Measurements from ENCODE around the gene ENO2. TPM values are rescaled to one million over a fixed set of nuclear protein-coding genes. Genes with fewer than 3 reads are reported as not detected.

ENO2 gene
- total RNA-seq, 2 donors from 2014 or later = 264 to 314 TPM

DNA sequence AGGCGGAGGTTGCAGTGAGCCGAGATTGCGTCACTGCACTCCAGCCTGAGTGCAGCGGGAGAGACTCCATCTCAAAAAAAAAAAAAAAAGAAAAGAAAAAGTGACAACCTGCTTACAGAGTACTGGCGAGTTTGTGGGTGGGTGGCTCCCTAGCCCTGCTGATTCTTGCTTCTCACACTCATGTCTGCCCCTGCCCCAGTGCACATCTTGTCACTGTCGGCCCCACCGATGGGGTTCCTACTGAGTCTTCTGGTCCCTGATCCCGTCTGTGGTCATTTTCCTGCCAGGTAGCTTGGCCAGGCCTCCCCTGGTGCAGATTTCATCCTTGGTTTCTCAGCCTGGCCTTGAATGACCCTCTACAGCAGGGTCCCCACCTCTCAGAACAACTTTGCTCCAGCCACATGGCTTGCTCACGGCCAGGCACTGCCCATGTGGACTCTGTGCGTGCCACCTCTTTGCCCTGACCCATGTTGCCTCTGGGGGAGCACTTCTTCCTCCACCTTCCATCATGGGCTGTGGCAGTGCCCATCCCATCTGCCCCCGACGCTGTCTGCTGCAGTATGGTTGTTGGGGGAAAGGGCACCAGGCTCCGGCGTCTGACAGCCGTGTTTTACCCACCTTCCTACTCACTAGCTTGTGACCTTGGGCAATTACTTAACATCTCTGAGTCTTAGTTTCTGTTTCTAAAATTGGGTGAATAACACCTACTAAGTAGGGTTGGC is 34.7 kb downstream of the ENO2 start:
- Mint-ChIP-seq H3K9me3 (no peaks in the 10 kb centered on the region), H3K27ac (peak overlapping the region; percentile 80 to 99), H3K36me3 (peaks cover 45 to 72% of the 10 kb centered on the region in 2 donors)
- DNase-seq (ENCODE audit: low spot score in 2 of 2) (no peak), ATAC-seq (no peak)

DNA sequence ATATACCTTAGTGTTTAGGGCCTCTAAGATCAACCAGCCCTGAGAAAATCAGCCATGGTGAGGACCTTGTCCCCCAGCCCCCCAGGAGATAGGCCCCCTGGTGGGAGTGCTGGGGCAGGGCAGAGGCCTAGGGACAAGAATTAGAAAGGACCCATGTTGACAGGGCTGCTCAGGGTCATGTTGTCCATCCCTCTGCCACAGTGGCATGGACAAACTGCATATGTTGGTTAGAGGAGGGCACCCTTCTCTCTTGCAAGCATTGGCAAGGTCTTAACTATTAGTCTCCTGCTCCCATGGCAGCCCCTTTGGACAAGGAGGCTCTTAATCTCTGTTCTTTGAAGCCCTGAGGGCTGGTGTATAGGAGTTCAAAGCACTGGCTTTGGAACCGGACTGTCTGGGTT is 36.0 kb downstream of the ENO2 start:
- H3K36me3 Mint-ChIP-seq = peaks cover 58 to 71% of the 10 kb centered on the region in 2 donors
- H3K27ac Mint-ChIP-seq = peak overlapping the region; percentile 93 to 99
- H3K9me3 Mint-ChIP-seq = no peaks in the 10 kb centered on the region
- DNase-seq (ENCODE audit: low spot score in 2 of 2) (no peak), ATAC-seq (no peak)

DNA sequence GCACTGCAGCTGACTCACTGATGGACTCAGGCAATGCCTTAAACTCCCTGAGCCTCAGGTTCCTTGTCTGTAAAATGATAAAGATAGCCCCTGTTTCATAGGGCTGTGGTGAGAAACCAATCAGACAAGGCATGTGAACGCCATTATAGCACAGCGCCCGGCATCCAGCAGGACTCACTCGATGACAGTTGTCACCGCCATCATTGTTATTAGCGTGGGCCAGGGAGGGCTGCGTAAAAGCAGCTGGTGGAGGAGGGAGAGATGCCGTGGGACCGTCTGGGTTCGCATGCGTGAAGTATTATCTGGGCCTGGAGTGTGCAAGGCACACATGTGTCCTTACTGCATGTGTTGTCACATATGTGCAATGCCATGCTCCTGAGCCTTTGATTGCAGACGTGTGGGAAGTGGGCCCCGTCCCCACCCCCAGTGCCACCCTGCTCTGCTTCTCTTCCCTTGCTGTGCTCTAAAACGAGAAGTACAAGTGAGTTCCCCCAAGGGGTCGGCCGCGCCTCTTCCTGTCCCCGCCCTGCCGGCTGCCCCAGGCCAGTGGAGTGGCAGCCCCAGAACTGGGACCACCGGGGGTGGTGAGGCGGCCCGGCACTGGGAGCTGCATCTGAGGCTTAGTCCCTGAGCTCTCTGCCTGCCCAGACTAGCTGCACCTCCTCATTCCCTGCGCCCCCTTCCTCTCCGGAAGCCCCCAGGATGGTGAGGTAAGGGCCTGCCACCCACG is 36.6 kb downstream of the ENO2 start, which contains the start of gene PTPN6:
Gene PTPN6 (plus strand): TSS at position 546 of the 730 bp plus-strand sequence. CDS start 157 bp downstream, at position 703.
- Mint-ChIP-seq H3K9me3 (no peaks in the 10 kb centered on the region), H3K36me3 (peaks cover 64 to 70% of the 10 kb centered on the region in 2 donors), H3K27ac (peak within 1 kb of the TSS; percentile 97 to 99)
- peak; percentile 55 to 70 for DNase-seq (ENCODE audit: low spot score in 2 of 2)
- ATAC-seq = peak; percentile 9

DNA sequence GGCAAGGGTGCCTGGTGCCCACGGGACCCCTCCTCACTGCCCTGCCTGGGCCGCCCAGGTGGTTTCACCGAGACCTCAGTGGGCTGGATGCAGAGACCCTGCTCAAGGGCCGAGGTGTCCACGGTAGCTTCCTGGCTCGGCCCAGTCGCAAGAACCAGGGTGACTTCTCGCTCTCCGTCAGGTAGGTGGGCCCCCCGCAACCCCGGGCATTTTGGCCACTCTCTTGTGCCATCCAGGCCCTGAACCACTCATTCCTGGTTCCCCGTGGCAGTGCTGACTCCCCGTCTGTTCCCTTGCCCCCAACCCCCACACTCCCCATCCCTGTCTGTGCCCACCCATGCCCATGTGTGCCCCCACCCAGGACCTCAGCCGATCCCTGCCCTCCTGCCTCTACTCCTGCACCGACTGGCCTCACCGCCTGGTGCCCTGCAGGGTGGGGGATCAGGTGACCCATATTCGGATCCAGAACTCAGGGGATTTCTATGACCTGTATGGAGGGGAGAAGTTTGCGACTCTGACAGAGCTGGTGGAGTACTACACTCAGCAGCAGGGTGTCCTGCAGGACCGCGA is 37.3 kb downstream of the ENO2 start:
- Mint-ChIP-seq H3K27ac (peak overlapping the region; percentile 97 to 99), H3K9me3 (no peaks in the 10 kb centered on the region), H3K36me3 (peaks cover 70% of the 10 kb centered on the region in 2 donors)
- DNase-seq (ENCODE audit: low spot score in 2 of 2) = peak in 1 of 2 donors; percentile 68
- ATAC-seq = peak in 1 of 2 donors; percentile 4

DNA sequence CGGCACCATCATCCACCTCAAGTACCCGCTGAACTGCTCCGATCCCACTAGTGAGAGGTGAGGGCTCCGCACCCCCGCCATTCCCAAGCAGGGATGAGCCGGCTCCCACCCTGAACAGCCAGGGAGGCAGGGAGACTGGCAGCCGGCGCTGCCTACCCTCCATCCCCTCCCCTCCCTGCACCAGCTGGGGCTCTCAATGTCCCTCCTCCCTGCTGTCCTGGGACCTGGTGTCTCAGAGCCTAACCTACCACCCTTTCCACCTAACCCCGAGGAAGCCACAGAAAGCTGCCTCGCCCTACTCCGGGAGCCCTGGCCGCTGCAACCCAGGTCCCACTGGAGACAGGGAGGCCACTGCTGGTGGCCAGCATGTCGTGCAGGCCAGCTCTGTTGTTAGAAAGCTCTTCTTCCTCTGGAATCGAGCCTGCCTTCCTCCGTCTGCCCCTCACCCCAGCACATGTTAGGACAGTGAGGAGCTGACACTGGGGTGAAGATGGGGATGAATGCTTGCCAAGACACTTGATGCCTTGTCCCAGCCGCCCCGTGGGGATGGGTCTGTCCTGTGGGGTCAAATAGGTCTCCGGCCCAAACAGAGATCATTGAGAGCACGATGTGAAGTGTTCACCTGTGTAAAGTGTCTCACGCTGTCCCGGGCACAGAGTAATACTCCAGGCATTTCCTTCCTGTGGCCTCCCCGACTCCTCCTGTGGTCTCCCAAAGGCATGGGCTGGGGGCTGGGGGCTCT is 37.9 kb downstream of the ENO2 start:
- H3K36me3 Mint-ChIP-seq = peaks cover 70% of the 10 kb centered on the region in 2 donors

DNA sequence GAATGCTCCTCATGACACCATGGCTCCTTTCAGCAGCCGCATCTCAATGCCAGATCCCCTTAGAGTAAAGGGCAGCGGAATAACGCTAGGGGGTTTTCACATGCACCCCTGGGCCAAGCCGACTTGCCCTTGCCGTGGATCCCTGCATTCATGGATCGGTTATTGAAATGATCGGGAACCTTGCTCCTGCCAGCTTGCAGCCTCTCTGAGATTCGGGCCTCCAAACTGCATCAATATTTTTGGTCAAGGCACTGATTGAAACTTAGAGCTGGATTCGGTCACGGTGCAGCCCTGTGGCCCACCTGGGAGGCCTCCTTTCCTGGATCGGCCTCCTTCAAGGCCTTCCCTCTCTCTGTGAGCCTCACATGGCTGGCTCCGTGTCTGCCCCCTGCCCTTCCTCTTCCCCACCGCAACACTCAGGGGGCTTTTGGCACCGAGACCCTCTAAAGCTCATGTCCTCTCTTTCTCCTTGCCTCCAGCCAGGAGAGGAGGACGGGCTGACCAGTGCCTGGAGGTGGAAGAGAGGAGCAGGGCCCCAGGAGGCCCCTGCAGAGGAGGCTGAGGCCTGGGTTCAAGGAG is 38.6 kb downstream of the ENO2 start:
- H3K36me3 Mint-ChIP-seq = peaks cover 69% of the 10 kb centered on the region in 2 donors
- ATAC-seq (no peak), DNase-seq (ENCODE audit: low spot score in 2 of 2) (no peak)
- no peaks in the 10 kb centered on the region for H3K9me3 Mint-ChIP-seq
- peak overlapping the region; percentile 97 to 99 for H3K27ac Mint-ChIP-seq

More for the DNA sequence above, 37.9 kb downstream of the ENO2 start:
- Mint-ChIP-seq H3K9me3 (no peaks in the 10 kb centered on the region), H3K27ac (peak overlapping the region; percentile 97 to 99)
- ATAC-seq = peak in 1 of 2 donors; percentile 9
- DNase-seq (ENCODE audit: low spot score in 2 of 2) = peak in 1 of 2 donors; percentile 65

DNA sequence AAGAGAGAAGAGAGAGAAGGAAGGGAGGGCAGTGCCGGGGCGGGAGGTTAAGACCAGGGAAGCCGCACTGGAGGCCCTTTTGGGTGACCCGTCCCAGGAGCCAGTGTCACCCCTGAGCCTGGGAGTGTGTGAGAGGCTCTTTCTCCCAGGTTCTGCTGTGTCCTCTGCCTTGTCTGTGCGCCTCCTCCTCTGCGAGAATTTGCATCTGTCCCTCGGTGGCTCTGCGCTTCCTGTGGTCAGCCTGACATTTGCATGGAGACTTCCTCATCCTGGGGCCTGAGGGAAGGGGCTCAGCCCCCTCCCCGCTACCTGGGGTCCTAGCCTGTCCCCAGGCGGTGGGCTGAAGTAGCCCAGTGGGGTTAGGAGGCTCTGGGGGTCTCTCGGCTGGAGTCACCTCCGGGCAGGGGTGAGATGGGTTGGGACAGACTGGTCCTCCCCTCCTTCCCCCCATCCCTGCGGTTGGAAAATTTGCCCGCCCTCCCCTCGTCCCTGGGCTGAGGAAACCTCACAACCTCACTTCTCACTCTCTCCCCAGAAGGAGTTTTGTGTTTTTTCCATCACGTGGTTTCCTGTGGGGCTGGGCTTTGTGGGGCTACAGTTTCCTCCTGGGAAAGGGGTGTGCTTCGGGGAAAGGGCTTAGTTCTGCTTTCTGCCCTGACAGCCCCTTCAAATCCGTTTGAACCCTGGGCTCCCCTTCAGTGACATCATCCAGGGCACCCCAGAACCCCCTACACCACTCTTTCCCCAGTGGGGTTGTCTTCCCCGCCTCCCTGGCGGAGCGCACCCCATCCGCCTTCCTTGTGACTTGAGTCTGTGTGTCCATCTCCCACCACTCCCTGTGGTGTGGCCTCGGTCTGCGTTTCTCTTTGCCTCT is 39.3 kb downstream of the ENO2 start:
- H3K9me3 Mint-ChIP-seq = no peaks in the 10 kb centered on the region
- DNase-seq (ENCODE audit: low spot score in 2 of 2) = peak; percentile 67 to 92
- peak overlapping the region; percentile 97 to 99 for H3K27ac Mint-ChIP-seq
- ATAC-seq = peak; percentile 55
- H3K36me3 Mint-ChIP-seq = peaks cover 71 to 77% of the 10 kb centered on the region in 2 donors

DNA sequence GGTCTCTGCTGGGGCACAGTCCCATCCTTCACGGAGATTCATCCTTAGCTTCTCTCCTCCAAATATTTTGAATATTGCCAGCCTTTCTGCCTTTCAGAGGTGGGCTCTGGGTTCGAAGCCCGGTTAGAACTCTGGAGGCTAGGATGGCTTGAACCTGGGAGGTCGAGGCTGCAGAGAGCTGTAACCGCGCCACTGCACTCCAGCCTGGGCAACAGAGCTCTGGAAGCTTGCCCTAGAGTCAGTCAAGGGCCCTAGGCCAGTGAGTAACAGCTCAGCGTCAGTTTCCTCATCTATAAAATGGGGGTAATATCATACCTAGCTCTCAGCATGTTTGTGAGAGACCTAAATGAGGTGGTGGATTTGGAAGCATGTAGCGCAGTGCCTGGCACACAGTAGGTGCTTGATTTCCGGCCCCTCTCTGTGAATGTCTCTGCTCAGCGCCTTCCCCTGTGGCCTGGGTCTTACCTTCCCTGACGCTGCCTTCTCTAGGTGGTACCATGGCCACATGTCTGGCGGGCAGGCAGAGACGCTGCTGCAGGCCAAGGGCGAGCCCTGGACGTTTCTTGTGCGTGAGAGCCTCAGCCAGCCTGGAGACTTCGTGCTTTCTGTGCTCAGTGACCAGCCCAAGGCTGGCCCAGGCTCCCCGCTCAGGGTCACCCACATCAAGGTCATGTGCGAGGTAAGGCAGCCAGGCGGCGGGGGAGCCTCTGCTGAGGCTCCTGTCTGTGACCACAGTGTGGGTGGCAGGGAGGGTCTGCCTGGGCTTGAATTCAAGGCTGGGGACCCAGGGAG is 40.1 kb downstream of the ENO2 start:
- Mint-ChIP-seq H3K27ac (peak overlapping the region; percentile 97 to 99), H3K9me3 (no peaks in the 10 kb centered on the region), H3K36me3 (peaks cover 79 to 81% of the 10 kb centered on the region in 2 donors)
- DNase-seq (ENCODE audit: low spot score in 2 of 2) = no peak
- ATAC-seq = no peak

DNA sequence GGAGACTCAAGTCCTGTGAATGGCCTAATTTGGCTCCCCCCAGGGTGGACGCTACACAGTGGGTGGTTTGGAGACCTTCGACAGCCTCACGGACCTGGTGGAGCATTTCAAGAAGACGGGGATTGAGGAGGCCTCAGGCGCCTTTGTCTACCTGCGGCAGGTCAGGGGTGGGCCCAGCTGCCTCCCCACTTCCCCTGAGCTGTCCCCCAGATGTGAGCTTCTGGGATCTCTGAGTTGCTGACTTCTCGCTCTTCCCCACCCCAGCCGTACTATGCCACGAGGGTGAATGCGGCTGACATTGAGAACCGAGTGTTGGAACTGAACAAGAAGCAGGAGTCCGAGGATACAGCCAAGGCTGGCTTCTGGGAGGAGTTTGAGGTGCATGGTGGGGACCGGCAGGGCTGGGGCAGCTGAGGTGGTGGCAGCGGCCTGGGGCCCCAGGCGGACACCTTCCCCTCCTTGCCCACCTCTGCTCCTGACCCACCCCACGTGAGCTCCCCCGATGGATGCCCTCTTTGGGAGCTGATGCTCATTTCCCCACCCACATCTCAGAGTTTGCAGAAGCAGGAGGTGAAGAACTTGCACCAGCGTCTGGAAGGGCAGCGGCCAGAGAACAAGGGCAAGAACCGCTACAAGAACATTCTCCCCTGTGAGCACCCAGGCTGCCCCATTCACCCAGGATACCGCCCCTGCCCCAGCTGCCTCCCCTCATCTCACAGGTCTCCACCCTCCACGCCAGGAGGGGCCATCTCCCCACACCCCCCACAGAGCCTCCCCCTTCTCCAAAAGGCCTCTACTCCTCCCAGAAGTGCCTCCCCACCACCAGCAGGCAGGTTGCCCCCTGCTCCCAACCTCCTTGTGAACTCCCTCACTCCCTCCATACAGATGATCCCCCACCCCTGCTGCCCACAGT is 41.0 kb downstream of the ENO2 start:
- Mint-ChIP-seq H3K27ac (peak overlapping the region; percentile 97 to 99), H3K9me3 (no peaks in the 10 kb centered on the region), H3K36me3 (peaks cover 80 to 84% of the 10 kb centered on the region in 2 donors)
- no peak for DNase-seq (ENCODE audit: low spot score in 2 of 2)
- ATAC-seq = no peak

DNA sequence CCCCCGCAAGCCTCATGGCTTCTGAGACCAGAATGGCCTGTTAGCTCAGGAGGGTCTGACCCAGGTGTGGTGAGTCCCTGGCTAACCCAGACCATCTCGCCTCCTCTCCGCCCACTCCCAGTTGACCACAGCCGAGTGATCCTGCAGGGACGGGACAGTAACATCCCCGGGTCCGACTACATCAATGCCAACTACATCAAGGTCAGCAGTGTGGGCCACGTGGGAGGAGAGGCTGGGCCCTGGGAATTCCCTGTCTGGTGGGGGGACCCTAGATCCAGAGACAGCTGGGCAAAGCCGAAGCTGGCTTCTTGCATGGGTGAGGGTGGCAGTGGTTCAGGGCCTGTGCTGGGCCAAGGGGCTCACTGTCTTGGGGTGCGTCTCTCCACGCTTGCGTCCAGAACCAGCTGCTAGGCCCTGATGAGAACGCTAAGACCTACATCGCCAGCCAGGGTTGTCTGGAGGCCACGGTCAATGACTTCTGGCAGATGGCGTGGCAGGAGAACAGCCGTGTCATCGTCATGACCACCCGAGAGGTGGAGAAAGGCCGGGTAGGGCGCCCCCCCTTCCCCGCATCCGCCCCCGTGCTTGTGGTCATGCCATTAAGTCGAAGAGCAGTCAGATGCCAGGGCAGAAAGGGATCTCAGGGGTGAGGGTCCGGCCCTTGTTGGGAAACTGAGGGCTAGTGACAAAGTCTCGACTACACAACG is 41.8 kb downstream of the ENO2 start:
- Mint-ChIP-seq H3K27ac (peak overlapping the region; percentile 97 to 99), H3K9me3 (no peaks in the 10 kb centered on the region), H3K36me3 (peaks cover 79 to 83% of the 10 kb centered on the region in 2 donors)
- ATAC-seq (no peak), DNase-seq (ENCODE audit: low spot score in 2 of 2) (peak in 1 of 2 donors; percentile 64)

DNA sequence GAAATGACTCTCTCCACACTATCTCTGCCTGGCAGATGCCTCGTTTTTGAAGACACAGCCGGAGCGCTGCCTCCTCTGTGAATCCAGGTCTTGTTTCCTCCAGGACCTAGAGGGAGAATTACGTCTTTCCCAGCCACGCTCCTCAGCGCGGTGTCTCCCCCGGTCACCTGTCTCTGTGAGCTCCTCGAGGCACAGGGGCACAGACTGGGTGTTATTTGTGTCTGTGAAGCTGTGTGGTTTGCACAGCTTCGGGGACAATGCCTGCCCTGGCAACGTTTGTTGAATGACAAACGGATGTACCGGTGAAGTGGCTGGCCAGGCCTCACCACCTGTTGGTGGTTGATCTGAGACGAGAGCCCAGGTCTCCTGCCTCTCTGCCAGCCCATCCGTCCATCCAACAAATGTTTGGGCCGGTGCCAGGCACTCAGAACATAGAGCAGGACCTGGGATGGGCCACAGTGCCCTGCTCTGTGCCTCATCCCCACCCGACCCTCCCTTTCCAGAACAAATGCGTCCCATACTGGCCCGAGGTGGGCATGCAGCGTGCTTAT is 42.8 kb downstream of the ENO2 start:
- peak overlapping the region; percentile 96 to 99 for H3K27ac Mint-ChIP-seq
- ATAC-seq = no peak
- no peaks in the 10 kb centered on the region for H3K9me3 Mint-ChIP-seq
- DNase-seq (ENCODE audit: low spot score in 2 of 2) = no peak
- H3K36me3 Mint-ChIP-seq = peaks cover 78 to 82% of the 10 kb centered on the region in 2 donors

DNA sequence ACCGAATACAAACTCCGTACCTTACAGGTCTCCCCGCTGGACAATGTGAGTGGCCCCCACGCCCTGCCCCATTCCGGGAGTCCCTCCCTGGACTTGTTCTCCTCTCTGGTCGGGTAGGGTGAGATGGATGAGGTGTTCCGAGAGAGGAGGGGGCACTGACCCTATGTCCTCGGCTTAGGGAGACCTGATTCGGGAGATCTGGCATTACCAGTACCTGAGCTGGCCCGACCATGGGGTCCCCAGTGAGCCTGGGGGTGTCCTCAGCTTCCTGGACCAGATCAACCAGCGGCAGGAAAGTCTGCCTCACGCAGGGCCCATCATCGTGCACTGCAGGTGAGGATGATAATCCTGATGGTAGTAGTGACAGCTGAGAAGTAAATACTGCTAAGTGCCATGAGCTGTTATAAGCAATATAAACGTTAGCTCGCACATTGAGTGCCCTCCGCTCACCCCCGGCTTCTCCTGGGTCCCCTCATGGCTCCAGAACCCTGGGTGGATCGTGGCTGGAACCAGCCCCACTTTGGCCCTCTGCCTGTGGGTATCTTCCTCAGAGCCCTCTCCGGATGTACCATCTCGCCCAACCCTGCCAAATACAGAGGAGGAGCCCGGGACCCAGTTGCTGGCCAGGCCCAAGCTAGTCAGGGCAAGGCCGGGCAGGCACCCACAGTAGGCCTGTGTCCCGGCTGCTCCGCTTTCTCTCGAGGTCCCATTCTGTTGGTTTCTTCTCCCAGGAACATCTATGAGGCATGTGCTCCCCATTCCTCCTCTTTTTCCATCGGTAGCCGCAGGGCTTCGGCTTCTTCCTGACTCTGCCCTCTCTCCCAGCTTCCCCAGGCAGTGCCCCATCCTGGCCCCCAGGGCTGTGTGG is 43.6 kb downstream of the ENO2 start:
- Mint-ChIP-seq H3K36me3 (peaks cover 71 to 75% of the 10 kb centered on the region in 2 donors), H3K9me3 (no peaks in the 10 kb centered on the region), H3K27ac (peak overlapping the region; percentile 98 to 99)
- ATAC-seq (no peak), DNase-seq (ENCODE audit: low spot score in 2 of 2) (peak in 1 of 2 donors; percentile 66)

Data from activated naive CD4-positive, alpha-beta T cell treated with anti-CD3 and anti-CD28 coated beads, Interleukin-2, amount 50 U/mL, for 72 hours (primary cell).